Fibroblast of the aortic adventitia (primary cell): Measurements from ENCODE around the gene RAB10. TPM values are rescaled to one million over a fixed set of nuclear protein-coding genes. Genes with fewer than 3 reads are reported as not detected.

Experiments used
- DNase-seq: peaks from one replicate; pipeline ENCODE4 v3.0.0-alpha.2; 2010; ENCODE audit warnings: low read depth
- H3K4me3 ChIP-seq: 2 replicates; pipeline ENCODE4 v1.5.1; 2011; ENCODE audit warnings: low read depth, mild to moderate bottlenecking, control low read depth, low read length, moderate library complexity
- total RNA-seq: library from RNA; depleted of rRNA; stranded (reverse); fragments of >200 nt; gene quantifications from 2 replicates; pipeline ENCODE4 v1.2.3, GENCODE V29; 2012; ENCODE audit warnings: low replicate concordance
- TF ChIP-seq, protein P1 (sequence below): IDR thresholded peaks from 2 replicates; pipeline ENCODE4 v1.5.1; 2011; ENCODE audit warnings: mild to moderate bottlenecking, low read length, control low read depth, inconsistent platforms; ENCODE audit not compliant: insufficient read depth

The RAB10 gene
- total RNA-seq, 1 donor = 234 TPM

DNA sequence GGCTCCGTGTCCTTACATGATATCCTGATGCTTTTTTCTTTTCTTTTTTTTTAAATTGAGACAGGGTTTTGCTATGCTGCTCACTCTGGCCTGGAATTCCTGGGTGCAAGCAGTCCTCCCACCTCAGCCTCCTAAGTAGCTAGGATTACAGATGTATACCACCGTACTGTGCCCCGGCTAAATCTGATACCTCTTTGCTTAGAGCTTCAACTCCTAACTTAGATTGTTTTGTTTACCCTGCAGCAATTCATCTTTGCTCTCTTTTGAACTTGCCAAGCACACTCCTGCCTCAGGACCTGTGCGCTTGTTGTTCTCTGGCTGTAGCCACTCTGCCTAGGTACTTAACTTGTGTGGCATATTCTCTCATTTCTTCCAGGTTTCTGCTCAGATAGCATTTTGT, 24.5 kb downstream of the RAB10 start:
- TF ChIP-seq, protein P1, sequence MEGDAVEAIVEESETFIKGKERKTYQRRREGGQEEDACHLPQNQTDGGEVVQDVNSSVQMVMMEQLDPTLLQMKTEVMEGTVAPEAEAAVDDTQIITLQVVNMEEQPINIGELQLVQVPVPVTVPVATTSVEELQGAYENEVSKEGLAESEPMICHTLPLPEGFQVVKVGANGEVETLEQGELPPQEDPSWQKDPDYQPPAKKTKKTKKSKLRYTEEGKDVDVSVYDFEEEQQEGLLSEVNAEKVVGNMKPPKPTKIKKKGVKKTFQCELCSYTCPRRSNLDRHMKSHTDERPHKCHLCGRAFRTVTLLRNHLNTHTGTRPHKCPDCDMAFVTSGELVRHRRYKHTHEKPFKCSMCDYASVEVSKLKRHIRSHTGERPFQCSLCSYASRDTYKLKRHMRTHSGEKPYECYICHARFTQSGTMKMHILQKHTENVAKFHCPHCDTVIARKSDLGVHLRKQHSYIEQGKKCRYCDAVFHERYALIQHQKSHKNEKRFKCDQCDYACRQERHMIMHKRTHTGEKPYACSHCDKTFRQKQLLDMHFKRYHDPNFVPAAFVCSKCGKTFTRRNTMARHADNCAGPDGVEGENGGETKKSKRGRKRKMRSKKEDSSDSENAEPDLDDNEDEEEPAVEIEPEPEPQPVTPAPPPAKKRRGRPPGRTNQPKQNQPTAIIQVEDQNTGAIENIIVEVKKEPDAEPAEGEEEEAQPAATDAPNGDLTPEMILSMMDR = no peak
- no peak for DNase-seq
- no peak overlapping the region for H3K4me3 ChIP-seq

DNA sequence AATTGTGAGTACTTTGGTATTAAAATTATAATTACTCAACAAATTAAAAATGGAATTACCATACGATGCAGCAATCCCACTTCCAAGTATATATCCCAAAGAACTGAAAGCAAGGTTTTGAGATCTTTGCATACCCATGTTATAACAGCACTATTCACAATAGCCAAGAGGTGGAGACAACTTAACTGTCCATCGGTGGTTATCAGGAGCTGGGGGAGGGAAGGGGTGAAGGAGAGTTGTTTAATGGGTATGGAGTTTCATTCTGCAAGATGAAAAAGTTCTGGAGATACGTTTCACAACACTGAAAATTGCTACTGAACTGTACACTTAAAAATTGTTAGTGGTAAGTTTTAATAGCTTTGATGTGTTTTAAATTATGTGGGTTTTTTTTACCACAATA, 25.7 kb downstream of the RAB10 start:
- TF ChIP-seq, protein P1 = peak; percentile 12
- no peak overlapping the region for H3K4me3 ChIP-seq
- DNase-seq = peak; percentile 23

DNA sequence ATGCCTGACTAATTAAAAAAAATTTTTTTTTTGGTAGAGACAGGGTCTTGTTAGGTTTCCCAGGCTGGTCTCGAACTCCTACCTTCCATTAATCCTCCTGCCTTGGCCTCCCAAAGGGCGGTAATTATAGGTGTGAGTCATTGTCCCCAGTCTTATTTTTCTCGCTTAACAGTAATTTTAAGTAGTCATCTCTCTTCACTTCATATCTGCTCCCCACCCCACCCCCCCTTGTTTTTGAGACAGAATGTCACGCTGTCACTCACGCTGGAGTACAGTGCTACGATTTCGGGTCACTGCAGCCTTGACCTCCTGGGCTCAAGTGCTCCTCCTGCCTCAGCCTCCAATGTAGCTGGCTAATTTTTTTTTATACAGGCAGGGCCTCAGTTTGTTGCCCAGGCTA, 27.7 kb downstream of the RAB10 start:
- H3K4me3 ChIP-seq = no peak overlapping the region
- TF ChIP-seq, protein P1 = no peak
- DNase-seq = no peak

DNA sequence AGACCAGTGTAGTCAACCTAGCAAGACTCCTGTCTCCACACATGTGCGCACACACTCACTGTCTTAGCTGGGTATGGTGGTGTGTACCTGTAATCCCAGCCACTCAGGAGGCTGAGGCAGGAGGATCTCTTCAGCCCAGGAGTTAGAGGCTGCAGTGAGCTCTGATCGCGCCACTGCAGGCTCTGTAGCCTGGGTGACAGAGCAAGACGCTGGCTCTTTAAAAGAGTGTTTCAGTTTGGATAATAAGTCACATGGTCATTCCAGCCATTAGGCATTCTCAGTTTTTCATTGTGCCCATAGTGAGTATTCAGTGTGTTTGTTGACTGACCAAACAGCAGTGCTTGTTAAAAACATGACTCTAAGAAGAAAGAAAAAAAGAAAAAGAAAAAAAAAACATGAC, 31.0 kb downstream of the RAB10 start:
- no peak for DNase-seq
- TF ChIP-seq, protein P1 = no peak
- no peak overlapping the region for H3K4me3 ChIP-seq

DNA sequence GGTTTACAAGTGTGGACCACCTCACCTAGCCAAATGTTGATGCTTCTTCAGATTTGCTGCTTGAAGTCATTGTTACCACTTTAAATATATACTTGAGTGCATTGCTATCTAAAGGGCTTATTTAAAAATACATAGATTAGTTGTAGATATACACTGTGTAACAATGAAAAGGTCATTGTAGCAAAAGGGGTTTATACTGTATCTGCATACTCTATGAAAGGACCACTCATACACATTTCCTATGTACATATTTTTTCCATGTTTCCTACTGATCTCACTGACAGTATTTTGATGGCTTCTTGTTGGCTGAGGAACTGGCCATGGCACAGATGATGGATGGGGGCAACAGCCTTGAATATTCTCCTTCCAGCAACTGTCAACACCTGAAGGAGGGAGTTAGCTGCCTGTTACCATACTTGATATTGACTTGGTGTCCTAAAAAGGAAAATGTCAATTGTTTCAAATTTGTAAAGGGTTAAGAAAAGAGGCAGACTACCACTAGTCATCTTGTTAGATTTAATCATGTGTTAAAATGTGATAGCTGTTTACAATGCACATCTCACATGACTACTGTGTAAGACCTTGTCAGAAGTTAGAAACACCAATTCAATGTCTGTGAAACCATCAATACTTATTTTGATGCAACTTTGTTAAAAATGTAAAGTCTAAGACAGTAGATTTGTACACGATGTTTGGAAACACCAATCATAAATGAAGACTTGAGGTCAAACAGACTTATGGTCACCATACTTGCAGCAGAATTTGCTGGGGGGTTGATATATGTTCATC, 33.5 kb downstream of the RAB10 start:
- no peak overlapping the region for H3K4me3 ChIP-seq
- DNase-seq = no peak
- TF ChIP-seq, protein P1 = no peak

DNA sequence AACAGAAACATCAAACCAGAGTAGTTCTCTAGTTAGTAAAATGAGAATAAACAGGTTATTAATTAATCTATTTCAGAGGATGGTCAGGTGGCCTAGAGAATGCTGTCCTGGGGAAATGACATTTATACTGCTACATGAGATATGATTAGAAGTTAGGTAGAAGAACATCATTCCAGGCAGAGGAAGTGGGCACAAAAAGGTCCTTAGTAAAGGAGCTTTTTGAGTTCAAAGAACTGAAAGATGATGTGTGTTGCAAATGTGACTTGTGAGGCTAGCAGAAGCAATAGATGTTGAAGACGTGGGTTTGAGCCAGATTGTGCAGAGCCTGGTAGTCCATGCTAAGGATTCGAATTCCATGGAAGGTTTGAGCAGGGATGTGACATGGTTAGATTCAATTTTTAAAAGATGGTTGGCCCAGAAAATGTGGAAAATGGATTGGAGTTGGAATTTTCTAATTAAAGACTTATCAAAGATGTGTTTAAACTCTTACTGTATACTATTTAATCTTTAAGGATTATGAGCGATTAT, 34.2 kb downstream of the RAB10 start:
- TF ChIP-seq, protein P1 = no peak
- peak; percentile 15 for DNase-seq
- no peak overlapping the region for H3K4me3 ChIP-seq
